MV-4-11 (cell line): ENCODE data around the gene ZNF804B.

ENCODE experiments used
- DNase-seq: peaks from one replicate; lab custom pipeline; 2025; lab: John Stamatoyannopoulos, UW

The ZNF804B gene

GRCh38 chr7:88985295-88985694 lies 225.8 kb downstream of the ZNF804B start:
- no peak for DNase-seq

DNA sequence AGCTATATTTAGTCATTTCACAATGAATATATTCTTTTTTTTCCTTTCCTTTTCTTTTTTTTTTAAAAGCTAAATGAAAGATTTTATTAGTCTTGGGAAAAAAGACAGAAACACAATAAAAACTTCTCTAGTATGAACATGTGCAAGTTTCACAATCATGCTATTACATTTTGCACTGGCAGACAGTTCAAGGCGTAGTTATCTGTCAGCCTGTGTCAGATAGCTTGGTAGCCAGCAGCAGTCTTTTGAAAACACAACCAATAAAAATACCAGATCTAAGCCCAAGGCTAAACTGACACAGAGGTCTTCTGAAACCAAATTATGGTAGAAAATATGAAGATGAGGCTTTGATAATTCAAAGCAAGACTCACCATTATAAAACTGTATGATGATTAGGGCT lies 241.8 kb downstream of the ZNF804B start:
- DNase-seq = no peak

DNA sequence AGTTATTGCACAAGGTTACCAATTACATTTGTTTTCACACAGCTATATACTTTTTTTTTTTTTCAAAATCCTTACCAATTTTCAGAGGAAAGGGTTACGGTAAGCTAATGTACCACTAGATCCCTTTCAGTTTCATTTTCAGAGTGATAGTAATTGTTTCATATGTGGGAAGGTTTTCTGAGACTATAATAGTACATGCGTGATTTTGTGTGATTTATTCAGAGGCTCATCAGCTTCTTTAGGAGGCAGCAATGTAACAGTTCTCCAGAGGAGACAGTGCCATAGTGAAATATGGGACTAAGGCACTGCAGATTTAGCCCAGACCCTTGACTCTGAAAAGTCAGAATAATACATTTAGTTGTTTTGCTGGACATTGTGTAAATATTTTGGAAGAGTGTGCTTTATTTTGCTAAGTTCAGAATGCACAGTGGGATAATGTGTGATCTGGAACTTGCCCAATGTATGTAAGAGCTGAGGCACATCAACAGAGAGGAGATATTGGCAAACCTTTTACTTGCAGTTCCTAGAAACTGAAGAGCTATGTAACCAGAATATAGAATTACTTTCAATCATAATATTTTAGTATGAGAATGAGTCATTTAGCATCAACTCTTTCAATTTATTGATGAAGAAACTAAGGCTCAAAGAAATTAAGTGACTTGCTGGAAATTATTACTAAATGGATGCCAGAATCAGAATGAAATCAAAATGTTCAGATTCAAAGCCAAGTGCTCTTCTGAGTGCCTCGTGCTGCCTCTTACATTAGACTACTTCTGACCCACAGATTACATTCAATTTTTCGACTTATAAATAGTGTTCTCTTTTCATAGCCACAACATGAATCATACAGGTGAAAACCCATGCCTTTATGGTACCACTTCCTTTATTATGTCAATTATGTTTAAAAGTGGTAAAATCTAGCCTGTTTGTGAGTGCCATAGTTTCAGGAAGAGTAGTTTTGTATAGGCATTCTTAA lies 243.8 kb downstream of the ZNF804B start:
- DNase-seq = peak; percentile 1

DNA sequence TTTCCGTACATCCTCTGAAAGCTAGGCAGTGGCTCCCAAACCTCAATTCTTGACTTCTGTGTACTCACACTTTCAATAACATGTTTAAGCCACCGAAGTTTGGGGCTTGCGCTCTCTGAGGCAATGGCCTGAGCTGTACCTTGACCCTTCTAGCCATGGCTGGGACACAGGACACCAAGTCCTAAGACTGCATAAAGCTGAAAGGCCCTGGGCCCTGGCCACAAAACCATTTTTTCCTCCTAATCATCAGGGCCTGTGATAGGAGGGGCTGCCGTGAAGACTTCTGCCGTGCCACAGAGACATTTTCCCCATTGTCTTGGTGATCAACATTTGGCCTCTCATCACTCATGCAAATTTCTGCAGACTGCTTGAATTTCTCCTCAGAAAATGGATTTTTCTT lies 252.5 kb downstream of the ZNF804B start:
- DNase-seq = no peak

DNA sequence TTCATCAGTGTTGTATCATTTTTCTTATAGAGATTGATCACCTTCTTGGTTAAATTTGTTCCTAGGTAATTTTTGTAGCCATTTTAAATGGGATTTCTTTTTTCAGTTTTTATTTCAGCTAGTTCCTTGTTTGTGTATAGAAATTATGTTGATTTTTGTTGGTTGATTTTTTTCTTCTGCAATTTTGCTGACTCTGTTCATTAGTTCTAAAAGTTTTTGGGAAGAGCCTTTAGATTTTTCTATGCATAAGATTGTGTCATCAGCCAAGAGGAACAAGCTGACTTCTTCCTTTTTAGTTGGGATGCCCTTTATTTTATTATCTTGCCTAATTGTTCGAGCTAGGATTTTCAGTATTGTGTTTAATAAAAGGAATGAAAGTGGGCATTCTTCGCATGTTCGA lies 258.2 kb downstream of the ZNF804B start:
- DNase-seq = no peak

DNA sequence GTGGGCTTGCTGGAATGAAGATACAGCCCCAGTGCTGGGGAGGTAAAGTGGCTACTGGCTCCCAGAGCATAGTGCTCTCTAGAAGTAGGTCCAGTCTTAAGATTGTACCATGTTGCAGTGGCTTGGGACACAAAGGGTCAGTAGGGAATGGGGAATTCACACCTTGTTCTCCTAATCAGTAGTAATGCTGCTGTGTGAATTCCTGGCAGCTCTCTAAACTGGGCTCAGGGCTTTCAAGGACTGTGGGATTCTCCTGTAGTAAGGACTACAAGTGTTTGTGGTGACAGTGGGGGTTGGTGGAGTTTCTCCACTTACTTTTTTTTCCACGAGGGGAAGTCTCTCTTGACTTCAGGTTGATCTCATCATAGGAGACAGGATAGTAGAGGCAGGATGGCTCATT lies 262.2 kb downstream of the ZNF804B start:
- no peak for DNase-seq

GRCh38 chr7:89023206-89023605 lies 263.7 kb downstream of the ZNF804B start:
- no peak for DNase-seq

GRCh38 chr7:89023877-89024276 lies 264.4 kb downstream of the ZNF804B start:
- no peak for DNase-seq

DNA sequence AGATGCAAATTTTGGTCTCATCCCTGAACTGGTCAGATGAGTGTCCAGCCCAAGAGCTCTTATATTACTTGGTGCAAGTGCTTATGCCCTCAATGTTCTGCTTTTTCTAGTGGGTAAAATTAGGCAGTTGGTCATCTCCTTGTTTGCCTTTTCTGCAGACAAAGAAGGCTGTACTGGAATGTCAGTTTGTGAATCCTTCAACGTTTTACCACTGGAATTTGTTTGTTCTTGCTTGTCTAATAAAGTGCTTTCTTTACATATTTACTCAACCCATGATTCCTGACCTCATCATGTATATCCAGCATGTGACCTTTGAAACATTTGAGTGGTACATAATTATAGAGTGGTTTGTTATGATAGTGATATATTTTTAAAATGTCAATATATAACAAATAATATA lies 268.3 kb downstream of the ZNF804B start:
- no peak for DNase-seq

- DNase-seq = no peak
Measured at GRCh38 chr7:89028319-89028718, 268.8 kb downstream of the ZNF804B start.

DNA sequence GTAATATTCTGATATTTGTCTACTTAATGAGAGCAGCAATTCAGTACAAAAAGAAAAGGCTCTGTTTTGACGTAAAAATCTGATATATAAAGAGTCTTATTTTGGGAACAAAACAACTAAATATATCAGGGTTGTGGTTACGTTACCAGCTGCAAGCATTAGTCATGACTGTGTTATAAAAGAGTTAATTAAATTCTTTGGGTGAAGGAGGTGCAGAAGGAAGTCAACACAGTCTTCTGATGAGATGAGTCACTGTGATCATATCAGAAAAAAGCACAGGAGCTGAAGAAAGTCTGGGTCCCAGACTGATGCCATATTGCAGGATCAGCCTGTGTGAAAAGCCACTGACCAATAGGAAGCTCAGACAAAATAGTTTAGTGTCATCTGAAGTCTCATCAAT lies 270.4 kb downstream of the ZNF804B start:
- peak; percentile 46 for DNase-seq

DNA sequence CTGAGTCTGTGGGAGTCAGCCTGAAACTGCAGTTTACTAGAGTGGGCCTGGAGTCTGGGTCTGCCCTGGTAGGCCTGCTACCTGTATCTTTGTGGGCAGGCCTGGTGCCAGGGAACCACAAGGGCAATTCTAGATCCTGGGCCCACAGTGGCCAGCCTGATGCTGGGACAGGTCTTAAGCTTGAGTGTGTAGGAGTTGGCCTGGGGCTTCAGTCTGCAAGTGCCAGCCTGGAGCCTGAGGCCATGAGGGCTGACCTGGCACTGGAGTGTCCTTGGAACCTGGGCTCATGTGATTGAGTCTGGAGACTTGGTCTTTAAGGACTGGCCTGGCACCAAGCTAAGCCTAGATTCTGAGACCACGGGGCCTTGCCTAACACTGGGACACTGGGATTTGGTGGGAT lies 281.7 kb downstream of the ZNF804B start:
- no peak for DNase-seq

DNA sequence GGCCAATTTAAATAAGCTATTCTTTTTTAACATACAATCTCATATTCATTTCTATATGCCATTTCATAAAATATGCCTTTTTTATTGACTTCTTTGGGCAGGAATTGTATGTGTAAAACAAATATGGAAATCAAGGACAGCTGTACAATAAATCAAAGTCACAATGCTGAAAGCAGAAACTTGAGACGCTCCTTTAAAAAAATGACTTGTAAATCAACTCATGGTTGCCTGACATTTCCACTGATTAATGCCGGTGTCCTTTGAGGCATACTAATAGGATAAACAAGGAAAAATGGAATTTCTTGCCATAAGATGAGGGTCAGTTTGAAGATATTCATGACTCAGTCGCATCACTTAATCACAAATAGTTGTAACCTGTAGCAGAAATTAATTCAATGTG lies 283.4 kb downstream of the ZNF804B start:
- no peak for DNase-seq

DNA sequence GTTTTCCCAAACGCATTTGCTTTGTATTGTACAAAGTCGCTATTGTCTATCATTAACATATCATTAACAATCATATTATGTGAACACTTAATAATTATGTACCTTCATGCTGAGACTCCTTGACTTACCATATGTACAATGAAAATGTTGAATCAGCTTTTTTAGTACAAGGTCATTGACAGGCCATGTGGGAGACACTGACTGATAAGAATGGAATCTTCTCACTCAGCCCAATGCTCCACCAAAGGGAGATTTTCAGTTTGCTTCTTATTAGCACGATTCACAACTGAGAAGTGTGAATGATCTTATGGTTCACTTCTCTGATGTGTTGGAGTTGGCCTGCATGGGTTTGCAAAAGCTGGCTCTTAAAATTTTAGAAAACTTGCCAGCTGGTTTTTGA lies 289.5 kb downstream of the ZNF804B start:
- no peak for DNase-seq

DNA sequence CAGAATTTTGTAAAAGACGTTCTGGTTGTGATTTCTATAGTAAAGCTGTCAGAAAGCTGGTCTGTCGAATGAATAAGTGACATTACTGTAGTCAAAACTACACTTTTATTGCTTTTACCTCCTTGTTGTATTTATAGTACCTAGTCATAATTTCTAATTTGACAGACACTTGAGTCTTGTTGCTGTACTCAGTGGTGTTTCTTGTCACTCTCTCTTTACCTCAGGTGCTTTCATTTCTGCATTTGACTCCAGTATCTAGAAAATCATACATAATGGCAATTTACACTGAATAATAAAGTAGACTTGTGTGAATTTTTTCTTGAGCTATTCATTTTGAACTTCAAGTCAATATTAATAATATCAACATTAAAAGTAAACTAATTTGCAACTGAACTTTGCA lies 293.6 kb downstream of the ZNF804B start:
- DNase-seq = no peak

DNA sequence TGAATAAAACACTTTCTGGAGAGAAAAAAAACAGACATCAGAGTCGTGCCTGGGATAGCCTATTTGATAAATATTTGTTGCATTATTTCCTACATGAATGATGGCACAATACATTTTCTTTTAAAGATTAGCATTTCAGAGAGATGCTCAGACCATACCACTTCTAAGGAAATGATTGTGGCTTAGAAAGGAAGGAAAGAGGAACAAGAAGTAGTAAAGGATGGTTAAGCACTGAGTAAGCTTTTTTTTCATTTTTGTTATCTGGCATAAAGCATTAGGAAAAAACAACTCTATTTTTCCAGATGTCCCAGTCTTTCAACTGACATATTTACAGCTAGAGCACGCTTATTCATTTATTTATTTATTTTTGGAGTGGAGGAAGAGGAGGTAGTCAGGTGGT lies 294.9 kb downstream of the ZNF804B start:
- peak; percentile 81 for DNase-seq

DNA sequence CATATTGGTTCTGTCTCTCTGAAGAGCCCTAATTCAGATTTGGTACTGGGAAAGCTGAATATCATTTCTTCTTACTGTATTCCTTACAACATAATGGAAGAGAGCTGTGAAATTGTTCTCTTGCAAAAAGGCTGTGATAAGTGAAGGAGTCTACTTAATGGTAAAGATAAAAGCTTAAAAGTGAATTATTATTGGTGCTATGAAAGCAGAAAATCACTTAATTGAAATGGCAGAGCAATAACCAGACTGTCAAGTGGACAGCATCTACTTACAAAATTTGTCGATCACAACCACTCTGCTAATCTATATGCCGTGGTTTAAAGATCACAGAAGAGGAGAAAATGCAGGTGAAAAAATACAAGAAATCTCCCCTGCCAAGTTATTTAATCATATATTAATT lies 300.7 kb downstream of the ZNF804B start:
- DNase-seq = no peak

- no peak for DNase-seq
Measured at GRCh38 chr7:89064831-89065230, 305.3 kb downstream of the ZNF804B start.

- no peak for DNase-seq
Measured at GRCh38 chr7:89067048-89067447, 307.5 kb downstream of the ZNF804B start.

DNA sequence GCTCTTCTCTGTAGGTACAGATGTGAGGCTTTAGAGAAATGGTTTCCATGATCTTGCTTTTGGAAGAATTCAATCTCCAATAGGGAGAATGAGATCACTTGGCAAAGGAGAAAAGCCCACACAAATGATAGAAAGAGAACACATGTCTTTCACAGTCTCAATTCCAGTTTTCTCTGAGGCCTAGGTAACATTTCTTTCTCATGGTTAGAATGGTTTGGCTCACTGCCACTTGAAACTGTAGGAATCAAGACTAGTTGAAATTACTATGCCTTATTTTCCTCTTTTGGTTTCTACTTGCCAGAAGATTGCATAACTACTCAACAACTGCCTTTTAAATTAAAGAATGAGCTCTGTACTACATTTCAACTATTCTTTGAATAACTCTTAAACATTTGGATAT lies 312.6 kb downstream of the ZNF804B start:
- peak; percentile 86 for DNase-seq

DNA sequence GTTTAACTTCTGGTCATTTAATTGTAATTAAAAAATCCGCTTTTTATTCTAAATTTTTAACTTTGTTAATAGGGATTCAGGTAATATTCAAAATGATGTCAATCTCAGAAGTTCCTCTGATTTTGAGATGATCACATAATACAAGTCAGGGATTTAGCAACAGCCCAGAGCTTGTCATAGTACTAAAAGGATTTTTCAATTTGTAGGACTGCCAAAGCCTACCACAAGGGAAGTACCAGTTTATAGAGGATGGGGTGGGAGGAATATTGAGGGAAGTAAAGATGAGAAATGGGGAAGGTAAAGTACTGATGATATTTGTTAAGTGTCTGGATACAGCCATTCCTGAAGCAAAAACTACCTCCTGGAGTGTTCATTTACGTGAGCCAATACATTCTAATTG lies 314.3 kb downstream of the ZNF804B start:
- peak; percentile 10 for DNase-seq

GRCh38 chr7:89077992-89078391 lies 318.5 kb downstream of the ZNF804B start:
- DNase-seq = no peak

- DNase-seq = no peak
Measured at GRCh38 chr7:89085580-89085979, 326.1 kb downstream of the ZNF804B start.

DNA sequence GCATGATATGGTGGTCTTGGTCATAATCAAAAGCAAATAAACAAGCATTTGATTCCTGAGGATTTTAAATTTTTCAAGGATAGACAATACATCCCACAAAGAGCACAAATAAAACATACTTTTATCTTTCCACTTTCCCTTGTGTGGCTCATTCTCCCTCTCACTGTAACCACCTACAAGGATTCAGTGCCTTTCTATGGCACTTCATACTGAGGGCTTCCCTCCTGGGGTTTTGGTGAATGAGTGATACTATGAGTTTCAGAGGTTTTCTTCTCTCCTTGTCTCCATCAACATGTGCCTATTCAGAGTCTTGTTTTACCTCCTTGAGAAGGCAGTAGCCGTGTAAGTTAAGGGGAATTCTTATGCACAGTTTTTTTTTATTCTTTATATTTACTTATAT lies 332.1 kb downstream of the ZNF804B start:
- DNase-seq = no peak
